HG02678 (cell line): ENCODE results near the gene CUTC.
"Not testable (repeated sequence)": the region's sequence is repeated elsewhere in the genome, so short reads cannot be mapped to it uniquely, and the experiment has no call there.

ENCODE experiments used
- ATAC-seq: cut with Tn5 transposase; IDR thresholded peaks from one replicate; pipeline ENCODE4 v1.9.1; 2021; ENCODE audit warnings: mild to moderate bottlenecking, moderate library complexity; ENCODE audit not compliant: unreplicated experiment

The CUTC gene

DNA sequence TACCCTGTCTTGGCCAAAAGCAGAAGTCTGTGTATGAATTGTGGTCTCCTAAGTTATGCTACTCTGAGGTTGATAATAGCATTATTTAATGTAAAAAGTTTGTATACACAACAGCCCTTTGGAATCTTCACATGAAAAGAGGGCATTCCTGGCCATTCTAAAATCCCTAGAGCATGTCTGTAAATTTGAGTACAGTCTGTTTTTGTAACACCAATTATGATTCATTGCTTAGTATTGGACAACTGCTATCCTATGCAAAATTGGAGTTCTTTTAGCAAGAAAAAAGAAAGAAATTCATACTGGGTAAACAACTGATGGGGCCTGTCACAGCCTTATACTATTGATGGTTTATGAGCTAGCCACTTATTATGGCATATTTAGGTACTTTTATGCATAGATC, 10.2 kb downstream of the CUTC start:
- ATAC-seq = no peak

GRCh38 chr10:99742701-99743100, 10.7 kb downstream of the CUTC start:
- ATAC-seq = no peak

- no peak for ATAC-seq
Measured at GRCh38 chr10:99743841-99744240, 11.8 kb downstream of the CUTC start.

- ATAC-seq = not testable (repeated sequence)
Measured at GRCh38 chr10:99746166-99746565, 14.1 kb downstream of the CUTC start.

DNA sequence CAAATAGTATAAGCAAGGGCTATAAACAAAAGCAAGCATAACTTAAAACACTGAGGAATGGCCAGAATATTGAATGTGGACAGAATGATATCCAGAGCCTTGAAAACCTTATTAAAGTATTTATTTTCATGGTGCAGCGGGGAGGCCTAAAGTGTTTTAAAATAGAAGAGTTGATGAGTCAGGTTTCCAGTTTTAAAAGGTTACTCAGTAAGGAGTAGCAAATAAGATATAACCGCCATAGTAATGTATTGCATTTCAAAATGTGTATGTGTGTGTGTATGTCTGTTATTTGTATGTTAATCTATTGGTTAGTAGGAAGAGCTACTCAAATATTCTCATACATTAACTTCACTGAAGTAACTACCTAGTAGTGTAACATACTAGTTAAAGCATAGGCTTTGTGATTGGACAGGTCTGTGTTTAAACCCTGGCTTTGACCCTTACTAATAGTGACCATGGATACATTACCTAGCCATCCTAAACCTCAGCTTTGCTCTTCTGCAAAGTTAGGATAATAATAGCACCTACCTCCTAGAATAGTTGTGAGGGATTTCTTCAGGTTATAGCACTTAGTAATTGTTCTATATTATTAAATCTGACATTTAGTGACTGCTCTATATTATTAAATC, 16.9 kb downstream of the CUTC start:
- no peak for ATAC-seq

- ATAC-seq = no peak
Measured at GRCh38 chr10:99750641-99751040, 18.6 kb downstream of the CUTC start.

DNA sequence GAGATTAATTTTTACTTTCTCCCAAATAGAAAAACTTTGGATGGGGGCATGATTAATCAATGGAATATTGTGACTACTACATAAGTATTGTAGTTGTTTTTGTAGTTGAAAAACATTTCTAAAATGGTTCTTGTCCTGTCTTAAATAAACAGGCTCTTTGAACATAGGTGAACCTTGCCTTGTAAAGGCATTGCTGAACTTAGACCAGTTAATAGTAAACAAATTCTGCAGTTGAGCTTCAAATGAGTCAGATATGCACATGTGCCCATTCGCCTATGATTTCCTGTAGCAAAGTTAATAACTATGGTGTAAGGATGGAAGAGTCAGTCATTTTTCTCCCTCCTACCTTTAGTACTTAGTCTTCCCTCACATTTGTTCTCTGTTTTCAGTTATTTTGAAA, 22.6 kb downstream of the CUTC start:
- ATAC-seq = no peak

- ATAC-seq = no peak
Measured at GRCh38 chr10:99756159-99756558, 24.1 kb downstream of the CUTC start.

GRCh38 chr10:99758211-99758891, 26.3 kb downstream of the CUTC start:
- ATAC-seq = no peak

DNA sequence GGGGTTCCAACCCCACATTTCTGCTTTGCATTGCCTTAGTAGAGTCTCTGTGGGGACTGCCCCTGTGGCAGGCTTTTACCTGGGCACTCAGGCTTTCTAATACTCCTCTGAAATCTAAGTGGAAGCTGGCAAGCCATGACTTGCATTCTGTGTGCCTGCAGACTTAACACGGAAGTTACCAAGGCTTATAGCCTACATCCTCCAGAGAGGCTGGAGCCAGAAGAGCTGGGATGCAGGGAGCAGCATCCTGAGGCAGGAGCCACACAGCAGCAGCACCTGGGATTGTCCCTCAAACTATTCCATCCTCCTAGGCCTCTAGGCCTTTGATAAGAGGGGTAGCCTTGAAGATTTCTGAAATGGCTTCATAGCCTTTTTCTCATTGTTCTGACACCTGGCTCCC, 28.3 kb downstream of the CUTC start:
- ATAC-seq = no peak

GRCh38 chr10:99761365-99761764, 29.3 kb downstream of the CUTC start:
- no peak for ATAC-seq

- no peak for ATAC-seq
Measured at GRCh38 chr10:99765672-99766301, 33.8 kb downstream of the CUTC start.

- ATAC-seq = peak; percentile 71
Measured at GRCh38 chr10:99766302-99766681, 34.3 kb downstream of the CUTC start.

- ATAC-seq = no peak
Measured at GRCh38 chr10:99767901-99768300, 35.9 kb downstream of the CUTC start.

DNA sequence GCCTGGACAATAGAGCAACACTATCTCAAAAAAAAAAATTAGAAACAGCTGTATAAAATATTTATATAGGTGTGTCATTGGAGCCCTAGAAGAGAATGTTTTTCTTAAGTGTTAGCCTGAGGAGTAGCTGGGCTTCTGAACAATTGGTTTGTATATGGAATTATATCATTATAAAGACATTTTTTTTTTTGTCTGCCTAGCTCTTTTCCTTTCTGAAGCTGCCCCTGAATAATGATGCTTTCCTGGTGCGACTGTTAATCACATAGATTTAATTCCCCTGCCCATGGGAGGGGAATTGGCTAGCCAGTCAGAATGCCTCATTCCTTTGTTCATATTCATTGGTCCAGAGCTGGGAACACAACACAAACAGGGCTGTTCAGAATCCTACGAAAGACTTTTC, 36.5 kb downstream of the CUTC start:
- ATAC-seq = no peak

GRCh38 chr10:99769706-99770105, 37.7 kb downstream of the CUTC start:
- no peak for ATAC-seq

DNA sequence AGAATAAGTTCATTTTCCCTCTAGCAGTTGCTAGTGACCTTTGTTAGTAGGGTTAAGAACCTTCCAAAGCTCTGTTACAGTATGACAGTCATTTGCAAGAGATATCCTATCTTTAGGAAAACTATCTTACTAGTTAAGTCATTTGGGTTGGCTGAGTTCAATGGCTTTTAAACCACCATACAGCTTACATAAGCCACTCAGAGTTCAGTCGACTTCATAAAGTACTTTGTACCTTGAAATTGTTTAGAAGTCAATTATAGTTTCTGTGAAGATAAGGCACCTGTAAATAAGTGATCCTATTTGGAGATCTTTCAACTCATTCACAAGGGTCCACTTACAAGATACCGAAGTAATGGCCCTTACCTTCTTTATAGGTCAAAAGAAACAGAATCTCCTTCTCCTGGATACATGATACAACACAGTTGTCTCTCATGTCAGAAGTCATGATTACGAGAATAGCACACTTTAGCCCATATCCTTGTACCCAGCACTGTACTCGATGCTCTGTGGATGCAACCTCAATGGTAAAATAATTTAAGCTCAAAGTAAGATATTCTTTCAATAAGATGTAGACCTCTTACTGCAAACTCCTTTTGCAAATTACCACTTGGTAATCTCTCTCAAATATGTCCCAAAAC, 38.5 kb downstream of the CUTC start:
- no peak for ATAC-seq

GRCh38 chr10:99775850-99776249, 43.8 kb downstream of the CUTC start:
- no peak for ATAC-seq

GRCh38 chr10:99777918-99778714, 46.1 kb downstream of the CUTC start:
- no peak for ATAC-seq

DNA sequence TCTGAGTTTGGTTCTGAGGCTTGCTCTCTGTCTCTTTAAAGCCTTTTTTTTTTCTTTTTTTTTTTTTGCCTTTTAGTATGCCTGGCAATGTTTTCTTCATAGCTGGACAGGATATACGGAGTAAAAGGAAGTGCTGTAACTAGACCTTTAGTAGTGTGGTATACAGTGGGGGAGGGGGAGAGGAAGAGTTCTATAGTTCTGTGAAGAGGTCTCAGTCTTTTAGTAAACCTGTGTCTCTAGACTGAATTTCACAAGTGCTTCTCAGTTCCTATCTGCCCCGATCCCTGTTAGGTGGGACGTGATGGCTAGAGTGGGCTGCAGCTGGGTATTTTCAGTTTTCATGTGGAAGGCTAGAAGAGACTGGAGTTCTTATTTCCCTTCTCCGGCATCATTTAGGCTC, 47.3 kb downstream of the CUTC start:
- ATAC-seq = no peak
